ENCODE results near the gene BICDL2.

- TF ChIP-seq, protein P1, sequence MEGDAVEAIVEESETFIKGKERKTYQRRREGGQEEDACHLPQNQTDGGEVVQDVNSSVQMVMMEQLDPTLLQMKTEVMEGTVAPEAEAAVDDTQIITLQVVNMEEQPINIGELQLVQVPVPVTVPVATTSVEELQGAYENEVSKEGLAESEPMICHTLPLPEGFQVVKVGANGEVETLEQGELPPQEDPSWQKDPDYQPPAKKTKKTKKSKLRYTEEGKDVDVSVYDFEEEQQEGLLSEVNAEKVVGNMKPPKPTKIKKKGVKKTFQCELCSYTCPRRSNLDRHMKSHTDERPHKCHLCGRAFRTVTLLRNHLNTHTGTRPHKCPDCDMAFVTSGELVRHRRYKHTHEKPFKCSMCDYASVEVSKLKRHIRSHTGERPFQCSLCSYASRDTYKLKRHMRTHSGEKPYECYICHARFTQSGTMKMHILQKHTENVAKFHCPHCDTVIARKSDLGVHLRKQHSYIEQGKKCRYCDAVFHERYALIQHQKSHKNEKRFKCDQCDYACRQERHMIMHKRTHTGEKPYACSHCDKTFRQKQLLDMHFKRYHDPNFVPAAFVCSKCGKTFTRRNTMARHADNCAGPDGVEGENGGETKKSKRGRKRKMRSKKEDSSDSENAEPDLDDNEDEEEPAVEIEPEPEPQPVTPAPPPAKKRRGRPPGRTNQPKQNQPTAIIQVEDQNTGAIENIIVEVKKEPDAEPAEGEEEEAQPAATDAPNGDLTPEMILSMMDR (conservative IDR thresholded peaks at IDR 0.05), result peak; percentile 97
- TF ChIP-seq ZFX (IDR thresholded peaks at IDR 0.05), result peak; percentile 27; the same call in 1 of the 2 replicates
Measured at GRCh38 chr16:3059041-3059722, 22.4 kb upstream of the BICDL2 start.

All from C4-2B (cell line).